ENCODE measurements around the gene DMRT1.

The DMRT1 gene

DNA sequence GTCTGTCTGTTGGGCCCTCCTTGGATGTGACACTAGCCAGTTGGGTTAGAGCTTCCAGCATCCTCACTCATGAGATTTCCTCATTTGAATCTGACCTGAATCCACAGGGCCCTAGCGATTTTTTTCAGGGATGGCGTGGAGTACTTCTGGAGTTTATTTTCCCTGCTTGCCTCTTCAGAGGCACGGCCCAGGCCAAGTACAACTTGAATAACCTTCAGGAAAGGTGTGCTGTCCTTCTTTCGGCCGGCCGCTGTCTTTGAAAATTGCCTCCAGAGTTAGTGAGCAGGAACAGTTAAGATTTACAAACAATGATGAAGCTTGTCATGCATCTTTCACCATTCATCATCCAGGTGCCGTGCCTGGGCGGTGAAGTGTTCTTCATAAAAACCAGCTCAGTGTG lies 85.5 kb downstream of the DMRT1 start:
- DNase-seq = no peak

DNA sequence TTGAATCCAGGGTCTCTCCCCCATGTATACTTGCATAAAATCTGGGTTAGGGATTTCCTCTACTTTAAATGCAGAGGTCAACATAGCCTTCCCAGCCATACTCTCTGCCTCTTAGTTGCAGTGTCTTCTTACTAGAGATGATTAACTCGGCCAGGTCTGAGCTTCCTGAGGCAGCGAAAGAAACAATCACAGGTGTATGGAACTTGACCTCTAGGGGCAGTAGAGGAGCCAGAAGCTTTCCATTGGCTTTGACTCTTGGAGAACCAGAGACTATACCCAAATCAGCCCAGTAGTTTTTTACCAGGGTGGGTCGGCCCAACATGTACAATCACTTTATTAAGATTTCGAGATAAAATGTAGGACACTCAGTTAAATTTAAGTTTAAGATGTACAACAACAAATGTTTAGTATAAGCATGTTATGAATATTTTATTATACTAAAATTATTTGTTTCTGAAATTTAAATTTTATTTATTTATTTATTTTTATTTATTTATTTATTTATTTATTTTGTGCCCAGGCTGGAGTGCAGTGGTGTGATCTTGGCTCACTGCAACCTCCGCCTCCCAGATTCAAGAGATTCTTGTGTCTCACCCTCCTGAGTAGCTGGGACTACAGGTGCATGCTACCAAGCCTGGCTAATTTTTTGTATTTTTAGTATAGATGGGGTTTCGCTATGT lies 87.0 kb downstream of the DMRT1 start:
- DNase-seq = no peak

DNA sequence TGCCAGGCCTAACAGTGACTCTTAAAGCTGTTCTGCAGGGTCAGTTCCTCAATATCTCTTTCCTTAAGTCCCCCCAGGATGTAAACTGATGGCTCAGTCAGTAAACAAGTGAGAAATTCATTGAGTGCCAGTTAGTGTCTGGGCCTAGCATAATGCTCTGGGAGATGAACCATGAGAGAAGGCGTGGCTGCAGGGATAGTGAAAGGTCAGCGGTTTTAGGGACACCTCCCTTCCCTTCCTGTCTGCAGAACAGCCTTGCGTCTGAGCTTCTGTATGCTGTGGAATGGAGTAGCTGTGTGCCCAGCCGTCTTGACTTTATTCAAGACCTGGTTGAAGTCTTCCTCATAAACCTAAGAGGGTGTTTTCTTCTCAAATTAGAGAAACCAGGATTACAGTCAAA lies 88.2 kb downstream of the DMRT1 start:
- DNase-seq = no peak

DNA sequence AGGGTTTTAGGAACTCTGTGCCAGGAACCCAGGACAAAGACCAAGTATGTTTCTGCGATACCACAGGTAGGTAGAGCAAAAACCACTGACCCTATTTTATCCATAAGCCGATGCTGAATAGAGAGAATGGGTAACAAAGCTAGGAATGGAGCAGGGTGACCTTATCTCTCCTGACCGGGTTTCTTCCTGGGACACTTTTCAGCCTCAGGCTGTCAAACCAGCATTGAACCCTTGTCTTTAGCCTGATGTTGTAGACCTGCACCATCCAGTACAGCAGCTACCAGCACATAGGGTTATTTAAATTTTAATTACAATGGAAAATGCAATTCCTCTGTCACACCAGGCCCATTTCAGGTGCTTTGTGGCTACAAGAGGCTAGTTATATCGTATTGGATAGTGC lies 91.9 kb downstream of the DMRT1 start:
- DNase-seq = no peak

DNA sequence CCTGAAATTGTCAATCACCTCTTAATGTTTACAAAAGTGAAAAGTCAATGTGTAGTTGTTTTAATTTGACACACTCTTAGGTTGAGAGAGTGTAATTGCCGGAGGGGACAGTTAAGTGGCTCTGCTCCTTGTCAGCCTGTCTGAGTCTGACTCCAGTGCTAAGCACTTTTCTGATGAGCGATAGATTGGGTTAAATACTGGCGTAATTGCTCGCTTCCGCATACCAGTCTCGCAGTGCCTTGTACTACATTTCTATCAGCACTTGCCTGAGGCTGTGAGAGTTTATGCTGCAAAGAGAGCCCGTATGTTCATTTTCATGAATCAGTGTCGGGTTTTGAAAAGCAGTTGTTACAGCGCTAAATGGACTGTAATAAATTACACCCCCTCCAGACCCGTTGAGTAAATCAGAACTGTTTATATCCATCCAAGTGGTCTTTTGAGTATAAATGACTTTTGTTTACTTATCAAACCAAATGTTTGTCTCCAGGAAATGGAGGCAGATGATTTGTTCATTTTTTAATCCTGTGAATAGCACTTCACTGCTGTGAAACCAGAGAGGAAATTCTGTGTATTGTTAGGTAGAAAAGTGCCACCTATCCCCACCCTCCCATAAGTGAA lies 94.0 kb downstream of the DMRT1 start:
- no peak for DNase-seq

DNA sequence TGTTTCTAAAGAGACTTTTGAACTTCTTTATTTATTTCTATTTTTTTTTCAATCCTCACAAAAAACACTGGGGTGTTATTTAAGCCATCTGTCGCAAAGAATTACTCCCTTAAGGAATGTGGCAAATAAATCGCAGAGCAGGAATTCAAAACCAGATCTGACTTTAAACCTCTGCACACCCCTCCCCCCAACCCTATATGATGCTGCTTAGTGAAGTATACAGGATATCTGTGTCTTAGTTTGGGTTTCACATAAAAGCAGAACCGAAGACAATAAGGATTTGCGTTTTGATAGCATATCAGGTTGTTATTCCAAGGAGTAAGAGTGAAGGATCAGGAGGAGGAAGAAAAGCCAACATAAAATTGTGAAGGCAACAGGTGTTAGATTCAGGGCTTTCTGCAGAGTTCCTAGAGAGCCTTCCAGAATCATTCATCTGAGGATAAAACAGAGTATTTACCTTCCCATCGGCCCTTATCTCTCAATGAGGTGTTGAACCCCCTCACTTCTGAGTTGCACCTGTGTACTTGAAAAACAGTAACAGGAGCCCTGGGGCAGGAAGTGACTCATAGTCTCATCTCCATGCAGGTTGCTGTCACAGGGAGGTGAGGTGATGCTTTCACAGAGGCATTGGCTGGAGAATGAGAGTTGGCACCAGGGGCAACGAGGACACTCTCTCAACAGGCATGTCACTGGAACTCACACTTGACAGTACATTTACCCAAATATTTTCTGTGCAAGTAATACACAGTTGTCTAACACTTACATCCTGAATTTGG lies 101.5 kb downstream of the DMRT1 start:
- DNase-seq = no peak

DNA sequence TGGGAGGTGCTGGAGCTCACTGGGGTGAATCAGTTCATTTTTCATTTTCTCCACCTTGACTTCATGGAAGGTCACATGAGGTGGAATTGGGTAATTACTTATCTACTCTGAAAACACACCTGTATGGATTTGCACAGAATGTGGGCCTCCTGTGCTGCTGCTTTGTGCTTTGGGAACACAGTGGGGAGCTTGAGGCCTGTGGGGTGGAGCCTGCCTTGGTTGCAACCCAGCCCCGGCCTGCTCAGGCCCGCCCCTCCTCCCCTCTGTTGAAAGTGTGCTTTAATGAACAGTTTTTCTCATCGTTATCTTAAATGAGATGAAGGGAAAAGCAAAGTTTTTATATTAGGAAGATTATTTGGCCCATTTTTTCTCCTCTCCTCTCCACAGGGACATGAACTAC lies 106.5 kb downstream of the DMRT1 start:
- no peak for DNase-seq

DNA sequence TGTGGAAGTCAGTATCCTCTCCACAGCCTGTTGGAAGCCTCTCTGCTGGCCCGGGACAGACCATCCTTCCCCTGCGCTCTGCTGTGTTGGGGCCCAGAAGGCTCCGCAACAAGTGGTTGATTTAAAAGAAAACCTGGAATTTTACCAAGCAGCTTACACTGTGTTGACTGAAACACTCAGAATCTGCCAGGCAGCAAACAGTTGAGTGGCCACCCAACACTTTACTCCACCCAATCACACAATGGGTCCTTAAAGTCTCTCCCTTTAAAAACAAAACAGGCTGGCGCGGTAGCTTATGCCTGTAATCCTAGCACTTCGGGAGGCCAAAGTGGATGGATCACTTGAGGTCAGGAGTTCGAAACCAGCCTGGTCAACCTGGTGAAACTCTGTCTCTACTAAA lies 107.0 kb downstream of the DMRT1 start:
- no peak for DNase-seq

DNA sequence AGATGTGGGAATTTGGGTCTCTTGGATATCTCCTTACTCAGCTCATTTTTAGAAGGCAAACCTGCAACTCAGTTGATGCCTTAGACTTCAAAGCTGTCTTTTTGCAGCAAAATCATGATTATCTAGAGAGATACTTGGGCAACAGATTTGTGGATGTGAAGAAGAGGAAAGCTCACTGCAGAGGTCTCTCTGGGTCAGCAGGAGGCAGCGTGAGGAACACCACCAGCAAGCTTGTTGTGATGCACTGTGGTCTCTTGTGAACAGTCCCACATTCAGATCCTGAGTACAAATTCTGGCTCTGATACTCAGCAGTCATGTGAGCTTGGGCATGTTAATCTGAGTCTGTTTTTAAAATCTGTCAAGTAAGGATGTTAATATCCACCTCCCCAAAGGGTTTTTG lies 108.6 kb downstream of the DMRT1 start:
- no peak for DNase-seq

DNA sequence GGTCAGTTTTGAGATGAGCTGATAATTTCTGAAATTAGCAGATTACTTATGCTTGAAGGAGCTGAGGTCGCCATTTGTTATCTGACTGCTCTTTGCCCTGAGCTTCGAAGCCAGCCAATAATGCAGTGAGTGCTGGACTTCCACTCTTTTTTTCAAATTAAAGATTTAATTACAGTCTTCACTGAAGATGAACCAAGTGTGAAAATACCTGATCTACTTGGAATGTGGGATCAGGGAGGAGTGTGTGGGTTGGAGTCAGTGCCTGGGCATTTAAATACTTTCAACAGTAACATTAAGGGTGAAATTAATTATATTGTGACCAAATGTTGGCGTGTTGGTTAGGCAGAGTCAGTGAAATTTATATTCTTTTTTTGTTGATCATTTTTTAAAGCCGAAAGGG lies 111.0 kb downstream of the DMRT1 start:
- DNase-seq = no peak

DNA sequence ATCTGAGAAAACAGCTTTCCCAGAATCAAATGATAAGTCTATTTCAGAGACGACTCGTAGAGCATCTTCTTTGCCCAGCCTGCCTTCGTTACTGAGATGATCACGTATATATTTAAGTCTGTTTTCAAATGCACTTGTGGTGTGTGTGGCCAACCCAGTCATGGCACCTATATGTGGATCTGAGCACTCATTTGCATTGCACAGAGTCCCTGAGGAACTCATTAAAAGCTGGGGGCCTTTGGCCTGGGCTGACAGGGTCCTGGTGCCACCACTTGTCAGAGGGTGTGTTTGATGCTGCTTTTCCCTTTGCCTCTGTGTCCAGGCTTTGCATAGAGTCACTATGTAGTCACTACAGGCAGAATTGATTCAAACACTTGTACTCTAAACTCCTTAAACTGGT lies 117.6 kb downstream of the DMRT1 start:
- DNase-seq = no peak

DNA sequence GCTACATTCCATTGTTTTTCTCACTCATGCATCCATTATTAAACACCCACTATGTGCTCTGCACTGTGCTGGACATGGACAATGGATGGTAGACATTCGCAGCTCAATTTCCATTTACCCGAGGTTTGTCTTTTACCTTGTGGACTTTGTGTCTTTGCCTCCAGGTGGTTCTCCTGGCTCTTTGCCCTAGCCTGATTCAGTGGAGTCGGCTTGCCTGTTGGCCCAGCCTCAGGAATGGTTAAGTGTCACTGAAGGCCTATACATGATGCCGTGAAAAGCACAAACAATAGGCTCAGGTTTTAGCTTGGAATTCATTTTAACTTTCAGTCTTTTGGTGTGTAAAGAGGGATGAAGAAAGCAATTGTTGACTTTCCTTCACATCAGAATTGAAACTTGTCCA lies 118.4 kb downstream of the DMRT1 start:
- no peak for DNase-seq

DNA sequence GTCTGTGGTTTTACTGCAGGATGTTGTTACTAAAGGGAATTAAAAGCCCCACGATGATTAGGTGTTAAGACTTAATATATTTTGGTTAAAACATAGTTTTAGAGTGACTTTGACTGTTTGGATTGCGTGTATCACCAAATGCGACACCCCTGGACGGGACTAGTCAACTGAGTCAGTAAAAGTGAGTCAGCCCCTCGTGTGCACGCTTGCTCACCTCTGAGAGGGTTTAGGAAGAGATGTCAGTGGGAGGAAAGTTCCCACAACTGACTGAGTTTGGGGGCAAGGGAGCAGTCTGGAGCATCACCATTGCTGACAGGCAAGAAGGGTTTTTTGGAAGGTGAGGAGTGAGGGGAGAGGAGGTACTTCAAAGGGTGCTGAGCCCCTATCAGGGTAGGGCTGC lies 120.5 kb downstream of the DMRT1 start:
- DNase-seq = no peak

DNA sequence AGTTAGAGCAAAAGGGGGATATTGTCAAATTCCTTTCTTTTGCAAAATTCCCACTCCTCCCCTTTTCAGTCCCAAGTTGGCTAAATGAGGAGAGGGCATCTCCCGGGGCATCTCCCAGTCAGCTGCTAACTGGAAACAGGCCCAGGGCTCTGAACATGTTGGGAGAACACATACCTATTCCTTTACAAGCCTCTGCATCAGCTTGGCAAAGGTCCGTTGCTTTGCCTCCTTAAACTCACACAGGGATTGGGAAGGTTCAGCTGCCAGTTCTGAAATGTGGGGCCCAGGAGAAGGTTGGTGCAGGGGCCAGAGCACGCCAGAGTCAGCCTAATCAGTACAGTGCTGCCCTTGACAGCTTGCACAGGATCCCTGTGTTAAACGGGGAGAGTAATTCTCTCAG lies 124.0 kb downstream of the DMRT1 start:
- no peak for DNase-seq

DNA sequence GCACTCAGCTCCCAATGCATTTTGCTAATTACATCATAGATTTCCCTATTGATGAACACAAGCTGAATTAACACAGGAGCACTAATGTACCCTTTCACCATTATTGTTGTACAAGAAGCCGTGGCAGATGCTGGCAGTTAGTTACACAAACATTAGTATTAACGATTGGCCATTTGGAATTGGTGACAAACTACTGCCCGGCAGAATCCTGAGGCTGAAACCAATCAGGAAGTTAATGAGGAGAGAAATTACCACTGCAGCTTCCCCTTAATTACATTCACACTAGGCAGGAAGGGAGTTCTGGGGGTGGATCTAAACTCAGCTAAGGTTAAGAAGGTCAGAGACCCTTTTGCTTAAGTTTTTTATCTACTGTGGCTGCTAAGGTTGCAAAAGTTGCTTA lies 125.4 kb downstream of the DMRT1 start:
- DNase-seq = no peak

DNA sequence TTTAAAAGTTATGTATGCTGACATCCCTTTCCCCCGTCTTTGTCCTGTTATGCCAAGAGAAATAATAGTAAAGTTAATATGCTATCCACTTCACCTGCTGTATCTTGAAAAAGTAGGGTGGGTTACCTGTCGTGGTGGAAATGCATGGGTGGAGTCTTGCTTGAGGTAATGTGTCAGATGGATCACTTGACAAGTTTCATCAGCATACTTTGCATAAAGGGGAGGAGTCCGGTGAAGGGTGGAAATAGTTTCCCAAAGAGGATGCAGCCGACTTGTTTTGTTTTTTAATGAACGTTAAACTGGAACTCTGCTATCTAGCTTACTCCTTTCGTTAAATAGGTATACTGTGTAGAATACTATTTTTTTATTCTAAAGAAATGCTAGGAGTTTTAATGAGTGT lies 125.9 kb downstream of the DMRT1 start:
- DNase-seq = no peak

DNA sequence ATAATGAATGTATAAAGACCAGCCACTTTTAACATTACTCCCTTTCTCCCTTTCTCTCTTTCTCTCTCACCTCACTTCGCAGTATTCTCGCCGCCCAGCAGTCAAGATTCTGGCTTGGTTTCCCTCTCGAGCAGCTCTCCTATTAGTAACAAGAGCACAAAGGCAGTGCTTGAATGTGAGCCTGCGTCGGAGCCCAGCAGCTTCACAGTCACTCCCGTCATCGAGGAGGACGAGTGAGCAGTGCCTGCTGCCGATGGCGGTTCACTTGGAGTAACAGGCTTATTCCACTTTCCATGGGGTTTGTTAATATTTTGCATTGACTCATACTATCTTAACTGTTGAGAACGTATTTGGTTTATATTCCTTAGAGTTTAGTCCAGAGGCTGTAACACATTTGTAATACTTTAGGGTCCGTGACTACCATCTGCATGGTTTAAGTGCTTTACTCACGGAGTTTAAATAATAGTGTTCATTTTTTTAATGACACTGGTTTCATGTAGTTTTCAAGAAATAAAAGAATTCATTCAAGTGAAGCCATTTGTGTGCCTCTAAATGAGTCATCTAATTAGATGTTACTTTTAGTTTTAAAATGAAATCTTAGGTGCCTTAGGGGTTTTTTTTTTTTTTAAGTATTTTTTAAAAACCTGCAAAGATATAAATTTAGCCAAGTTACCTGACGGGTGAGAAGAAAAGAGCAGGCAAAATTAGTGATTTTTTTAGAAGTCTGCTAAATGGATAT lies 126.6 kb downstream of the DMRT1 start:
- no peak for DNase-seq

DNA sequence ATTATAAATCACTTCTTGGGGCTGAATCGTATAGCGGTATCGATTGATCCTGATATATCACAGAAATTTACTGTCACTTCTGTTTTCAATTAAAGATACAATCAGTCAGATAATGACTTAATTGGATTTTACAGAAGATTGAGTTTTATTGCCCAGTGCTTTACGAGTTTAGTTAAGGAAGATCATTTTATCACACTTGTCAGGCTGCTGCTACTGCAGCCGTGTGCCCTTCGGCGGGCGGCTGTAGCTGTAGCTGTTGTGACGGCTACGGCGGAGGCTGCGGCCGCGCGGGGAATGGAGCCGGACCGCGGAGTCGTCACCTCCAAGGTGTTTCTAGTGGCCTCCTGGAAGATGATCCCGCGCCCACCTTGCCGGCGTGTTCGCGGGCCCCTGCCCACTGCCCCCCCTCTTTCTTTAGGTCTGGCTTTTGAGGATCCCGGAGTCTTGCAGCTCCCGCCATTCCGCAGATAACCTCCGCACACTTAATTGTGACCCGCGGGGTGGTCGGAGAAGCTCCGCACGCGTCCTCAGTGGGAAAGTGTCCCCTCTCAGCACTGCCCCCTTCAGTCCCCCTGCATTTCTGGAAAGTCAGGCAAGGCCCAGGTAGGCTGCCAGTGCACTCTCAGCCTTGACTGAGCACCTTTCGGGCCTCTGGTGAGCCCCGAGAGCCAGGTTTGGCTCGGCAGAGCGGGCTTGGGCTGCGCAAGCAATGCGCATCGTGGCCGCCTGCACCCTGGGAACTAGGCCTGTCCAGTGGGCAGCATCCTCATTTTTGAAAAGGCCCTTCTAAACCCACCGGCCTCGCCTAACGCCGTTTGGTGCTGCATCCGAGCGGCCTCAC lies 128.0 kb downstream of the DMRT1 start:
- DNase-seq = no peak

DNA sequence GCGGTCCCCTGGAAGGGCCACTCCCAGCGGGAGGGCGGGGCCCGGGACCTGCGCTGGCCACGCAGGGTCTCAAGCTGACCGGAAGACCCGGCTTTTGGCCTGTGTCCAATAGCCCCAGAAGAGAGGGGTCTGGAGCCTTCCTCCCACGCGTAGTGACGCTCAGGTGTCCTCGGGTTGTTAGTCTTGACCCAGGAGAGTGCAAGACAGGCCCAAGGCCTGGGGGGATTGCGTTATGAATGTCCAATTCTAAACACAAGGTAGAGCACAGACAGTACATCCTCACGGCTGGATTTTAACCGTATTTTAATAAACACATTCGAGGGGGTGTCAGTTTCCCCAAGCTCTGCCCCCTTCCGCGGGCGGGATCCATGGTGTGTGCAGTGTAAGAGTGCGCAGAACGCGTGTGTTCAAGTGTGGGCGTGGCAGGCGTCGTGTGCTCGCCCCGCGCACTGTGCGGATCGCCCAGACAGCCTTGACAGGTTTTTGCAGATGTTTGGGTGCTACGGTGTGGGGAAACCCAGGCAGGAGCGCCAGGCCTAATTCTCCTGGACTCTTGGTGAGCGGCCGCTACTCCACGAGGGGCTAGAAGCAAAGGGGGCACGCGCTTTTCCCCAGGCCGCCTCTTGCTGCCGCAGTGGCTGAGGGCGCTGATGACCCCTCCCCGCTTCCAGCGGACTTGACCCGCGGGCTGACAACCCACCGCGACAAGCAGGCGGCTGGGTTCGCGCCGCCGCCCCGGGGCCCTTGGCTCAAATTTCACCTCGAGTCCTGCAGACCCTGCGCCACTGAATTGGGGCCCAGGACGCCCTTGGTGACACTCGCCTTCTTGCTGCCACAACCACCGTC lies 128.9 kb downstream of the DMRT1 start:
- DNase-seq = no peak

DNA sequence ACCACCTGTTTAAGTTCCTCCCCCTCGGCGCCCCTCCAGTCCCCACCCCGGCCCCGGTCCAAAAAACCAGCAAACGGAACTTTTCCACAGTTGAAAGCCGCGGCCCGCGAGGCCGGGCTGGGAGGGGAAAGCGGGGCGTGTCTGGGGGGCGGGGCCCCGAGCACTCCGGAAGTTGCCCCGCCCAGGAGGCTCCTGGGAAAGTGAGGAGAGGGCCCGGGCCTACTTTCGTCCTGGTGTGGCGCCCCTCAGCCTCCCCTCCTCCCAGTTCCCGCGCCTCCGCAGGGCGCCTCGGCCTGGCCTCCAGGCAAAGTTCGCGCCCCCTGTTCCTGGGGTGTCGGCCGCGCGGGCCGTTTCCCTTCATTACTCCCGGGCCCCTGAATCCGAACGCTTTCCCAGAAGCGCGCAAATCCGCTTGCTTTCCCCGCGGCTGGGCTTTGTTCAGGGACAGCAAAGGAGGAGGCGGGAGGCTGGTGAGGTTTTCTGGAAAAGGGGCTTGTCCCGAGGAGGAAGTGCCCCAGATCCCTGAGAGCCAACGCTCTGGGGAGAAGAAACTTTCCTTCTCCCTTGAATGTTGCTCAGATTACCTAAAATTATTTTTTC lies 130.5 kb downstream of the DMRT1 start:
- no peak for DNase-seq

Measured in CD4-positive, alpha-beta T cell treated with Interleukin-21 for 1 hour (primary cell).